ENCODE data around the gene LRP3. TPM values are rescaled to one million over a fixed set of nuclear protein-coding genes. Genes with fewer than 3 reads are reported as not detected.
"Not testable (repeated sequence)": the region's sequence is repeated elsewhere in the genome, so short reads cannot be mapped to it uniquely, and the experiment has no call there.

LRP3 gene
- total RNA-seq, 5 donors from 2014 or later (not counting 1 experiment from before 2014, with no cell fraction given): 0.13 to 0.55 (median 0.19) TPM; not detected in 2

DNA sequence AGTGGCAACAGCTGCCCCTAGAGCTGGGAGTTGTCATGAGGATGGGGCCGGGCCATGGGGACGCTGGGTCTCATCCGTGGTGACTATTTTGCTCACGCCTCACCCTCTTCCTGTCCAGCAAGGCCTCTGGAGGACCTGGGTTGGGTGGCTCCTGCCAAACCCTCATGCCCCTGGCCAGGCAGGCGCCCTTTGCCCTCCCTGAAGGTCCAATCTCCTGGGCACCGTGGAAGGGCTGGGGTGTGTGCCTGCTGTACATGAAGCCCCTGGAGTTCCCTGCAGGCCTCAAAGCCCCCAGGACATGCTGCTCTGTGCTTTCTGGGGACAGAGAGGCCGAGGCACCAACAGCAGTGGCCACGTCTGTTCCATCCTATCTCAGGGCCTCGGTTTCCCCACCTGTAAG is 13.8 kb downstream of the LRP3 start:
- Mint-ChIP-seq H3K9me3 (no peaks in the 10 kb centered on the region), H3K27ac (no peak overlapping the region), H3K4me1 (no peaks in the 10 kb centered on the region), H3K36me3 (no peaks in the 10 kb centered on the region), H3K4me3 (no peak overlapping the region), H3K27me3 (no peaks in the 10 kb centered on the region)
- Histone ChIP-seq H3K27me3 (replicated peaks in 1 of 2; ENCODE audit: control insufficient read depth in 2 of 2, extremely low read depth in 1 of 2, insufficient read depth in 2 of 2, low read length in 1 of 2) (peaks cover 0 to 7% of the 10 kb centered on the region in 2 experiments), H3K4me1 (ENCODE audit: control insufficient read depth in 1 of 2, extremely low read depth in 1 of 2, insufficient read depth in 2 of 2, low read length in 2 of 2) (no peaks in the 10 kb centered on the region), H3K36me3 (ENCODE audit: control insufficient read depth in 2 of 2, extremely low read depth in 1 of 2, insufficient read depth in 1 of 2, low read length in 1 of 2) (no peaks in the 10 kb centered on the region), H3K9me3 (no peaks in the 10 kb centered on the region), H3K27ac (ENCODE audit: low read length) (no peak overlapping the region), H3K4me3 (ENCODE audit: control insufficient read depth in 1 of 2, extremely low read depth in 1 of 2, low read length in 1 of 2) (no peak overlapping the region)
- POLR2A ChIA-PET: no interaction called here
- CTCF ChIA-PET: no interaction called here
- ATAC-seq (replicated peaks in 1 of 4) (no peak), DNase-seq (no peak)
- 67% methylated on average over 4 of the region's 9 CpGs for WGBS (ENCODE audit: insufficient coverage)

DNA sequence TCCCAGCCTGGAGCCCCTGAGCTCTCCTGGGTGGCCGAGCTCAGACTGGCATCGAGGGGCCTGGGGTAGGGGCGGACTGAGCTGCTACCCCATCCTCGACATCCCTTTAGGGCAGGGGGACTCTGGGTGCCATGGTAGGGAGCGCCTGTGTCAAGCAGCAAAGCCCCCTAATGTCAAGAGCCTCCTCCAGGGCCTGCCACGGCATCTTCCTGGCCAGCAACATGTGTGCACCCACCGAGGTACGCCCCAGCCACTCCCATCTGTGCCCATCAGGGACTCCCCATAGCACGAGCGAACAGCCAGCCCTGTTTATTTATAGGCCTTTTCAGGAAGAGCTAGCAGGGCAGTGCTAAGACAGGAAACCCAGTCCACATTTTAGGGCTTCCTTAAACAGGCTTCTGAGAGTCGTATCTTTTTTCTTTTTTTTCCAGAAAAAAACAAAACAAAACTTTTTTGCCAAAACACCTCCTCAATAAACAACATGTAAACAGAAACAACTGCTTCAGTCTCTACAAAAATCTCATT is 14.3 kb downstream of the LRP3 start:
- Mint-ChIP-seq H3K36me3 (no peaks in the 10 kb centered on the region), H3K4me3 (no peak overlapping the region), H3K27me3 (no peaks in the 10 kb centered on the region), H3K27ac (no peak overlapping the region), H3K4me1 (no peaks in the 10 kb centered on the region), H3K9me3 (no peaks in the 10 kb centered on the region)
- ChIA-PET CTCF (no interaction called here), POLR2A (no interaction called here)
- Histone ChIP-seq H3K36me3 (ENCODE audit: control insufficient read depth in 2 of 2, extremely low read depth in 1 of 2, insufficient read depth in 1 of 2, low read length in 1 of 2) (no peaks in the 10 kb centered on the region), H3K4me1 (ENCODE audit: control insufficient read depth in 1 of 2, extremely low read depth in 1 of 2, insufficient read depth in 2 of 2, low read length in 2 of 2) (no peaks in the 10 kb centered on the region), H3K27ac (ENCODE audit: low read length) (no peak overlapping the region), H3K27me3 (replicated peaks in 1 of 2; ENCODE audit: control insufficient read depth in 2 of 2, extremely low read depth in 1 of 2, insufficient read depth in 2 of 2, low read length in 1 of 2) (peaks cover 0 to 7% of the 10 kb centered on the region in 2 experiments), H3K4me3 (ENCODE audit: control insufficient read depth in 1 of 2, extremely low read depth in 1 of 2, low read length in 1 of 2) (no peak overlapping the region), H3K9me3 (no peaks in the 10 kb centered on the region)
- ATAC-seq (replicated peaks in 1 of 4) (no peak), DNase-seq (no peak)
- WGBS (ENCODE audit: insufficient coverage): 46% methylated on average over 6 of the region's 11 CpGs

DNA sequence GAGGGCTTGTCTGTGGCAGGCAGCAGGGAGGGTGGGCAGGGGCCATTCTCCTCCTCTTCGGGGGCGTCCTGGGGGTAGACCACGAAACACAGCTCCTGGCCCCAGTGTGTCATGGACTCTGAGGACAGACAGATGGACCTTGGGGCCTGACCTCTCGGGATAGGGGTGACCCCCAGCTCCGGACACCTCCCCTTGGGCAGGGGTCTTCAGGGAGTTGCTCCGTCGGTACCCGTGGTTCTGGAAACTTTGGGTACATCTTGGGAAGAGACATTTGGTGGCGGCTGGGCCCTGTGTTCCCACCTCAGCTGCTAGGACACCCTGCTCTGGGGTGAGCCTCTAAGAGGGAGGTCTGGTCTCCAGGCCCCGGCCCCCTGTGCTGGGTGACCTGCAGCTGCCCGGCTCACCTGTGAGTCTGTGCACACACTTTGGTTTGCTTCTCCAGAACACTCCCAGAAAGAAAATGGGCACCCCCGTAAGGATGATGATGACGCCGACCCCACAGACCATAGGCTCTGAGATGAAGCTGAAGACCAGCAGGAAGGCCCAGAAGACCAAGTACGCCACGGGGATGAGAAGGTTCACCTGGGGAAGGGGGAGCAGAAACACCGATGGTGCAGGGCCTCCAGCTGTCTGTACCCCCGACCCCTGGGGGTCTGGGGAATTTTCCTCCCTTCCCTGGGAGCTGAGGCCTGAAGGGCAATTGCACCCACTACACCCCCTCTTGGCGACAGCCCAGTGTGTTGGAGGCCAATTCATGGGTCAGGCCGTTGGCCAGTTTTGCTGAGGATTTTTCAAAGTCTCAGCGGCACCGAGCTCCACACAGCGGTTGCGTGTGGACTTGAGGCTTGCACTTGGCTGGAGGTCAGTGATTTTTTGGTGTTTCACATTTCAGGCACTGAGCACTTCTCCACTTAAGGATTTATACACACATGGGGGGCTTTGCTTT is 15.0 kb downstream of the LRP3 start:
- H3K9me3 Mint-ChIP-seq: no peaks in the 10 kb centered on the region
- Histone ChIP-seq H3K27ac (ENCODE audit: low read length) (no peak overlapping the region), H3K27me3 (replicated peaks in 1 of 2; ENCODE audit: control insufficient read depth in 2 of 2, extremely low read depth in 1 of 2, insufficient read depth in 2 of 2, low read length in 1 of 2) (peaks cover 0 to 7% of the 10 kb centered on the region in 2 experiments), H3K4me3 (ENCODE audit: control insufficient read depth in 1 of 2, extremely low read depth in 1 of 2, low read length in 1 of 2) (no peak overlapping the region), H3K9me3 (no peaks in the 10 kb centered on the region), H3K4me1 (ENCODE audit: control insufficient read depth in 1 of 2, extremely low read depth in 1 of 2, insufficient read depth in 2 of 2, low read length in 2 of 2) (no peaks in the 10 kb centered on the region), H3K36me3 (ENCODE audit: control insufficient read depth in 2 of 2, extremely low read depth in 1 of 2, insufficient read depth in 1 of 2, low read length in 1 of 2) (no peaks in the 10 kb centered on the region)
- ChIA-PET POLR2A (no interaction called here), CTCF (no interaction called here)
- H3K27me3 Mint-ChIP-seq: no peaks in the 10 kb centered on the region
- DNase-seq (no peak), ATAC-seq (replicated peaks in 1 of 4) (no peak)
- H3K4me3 Mint-ChIP-seq: no peak overlapping the region
- no peaks in the 10 kb centered on the region for H3K4me1 Mint-ChIP-seq
- H3K36me3 Mint-ChIP-seq: no peaks in the 10 kb centered on the region
- WGBS (ENCODE audit: insufficient coverage): 81% methylated on average over 16 of the region's 24 CpGs
- no peak overlapping the region for H3K27ac Mint-ChIP-seq

DNA sequence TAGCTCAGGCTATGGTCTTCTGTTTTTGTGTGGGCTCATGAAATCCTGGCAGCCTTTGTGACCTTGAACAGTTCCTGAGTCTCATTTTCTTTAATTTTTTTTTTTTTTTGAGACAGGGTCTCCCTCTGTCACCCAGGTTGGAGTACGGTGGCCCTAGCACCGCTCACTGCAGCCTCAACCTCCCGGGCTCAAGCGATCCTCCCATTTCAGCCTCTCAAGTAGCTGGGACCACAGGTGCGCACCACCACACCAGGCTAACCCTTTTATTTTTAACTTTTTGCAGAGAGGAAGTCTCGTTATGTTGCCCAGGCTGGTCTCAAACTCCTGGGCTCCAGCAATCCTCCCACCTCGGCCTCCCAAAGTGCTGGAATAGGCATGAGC is 15.7 kb downstream of the LRP3 start:
- CTCF ChIA-PET; POLR2A ChIA-PET; H3K4me1 Mint-ChIP-seq; H3K27ac Mint-ChIP-seq; H3K36me3 ChIP-seq (ENCODE audit: control insufficient read depth in 2 of 2, extremely low read depth in 1 of 2, insufficient read depth in 1 of 2, low read length in 1 of 2); H3K27me3 Mint-ChIP-seq; H3K27ac ChIP-seq (ENCODE audit: low read length); H3K4me1 ChIP-seq (ENCODE audit: control insufficient read depth in 1 of 2, extremely low read depth in 1 of 2, insufficient read depth in 2 of 2, low read length in 2 of 2); ATAC-seq (replicated peaks in 1 of 4); H3K4me3 Mint-ChIP-seq; H3K9me3 ChIP-seq; H3K27me3 ChIP-seq (replicated peaks in 1 of 2; ENCODE audit: control insufficient read depth in 2 of 2, extremely low read depth in 1 of 2, insufficient read depth in 2 of 2, low read length in 1 of 2); DNase-seq; H3K36me3 Mint-ChIP-seq; H3K9me3 Mint-ChIP-seq; H3K4me3 ChIP-seq (ENCODE audit: control insufficient read depth in 1 of 2, extremely low read depth in 1 of 2, low read length in 1 of 2): not testable (repeated sequence)
- 48% methylated on average over 2 of the region's 7 CpGs for WGBS (ENCODE audit: insufficient coverage)

DNA sequence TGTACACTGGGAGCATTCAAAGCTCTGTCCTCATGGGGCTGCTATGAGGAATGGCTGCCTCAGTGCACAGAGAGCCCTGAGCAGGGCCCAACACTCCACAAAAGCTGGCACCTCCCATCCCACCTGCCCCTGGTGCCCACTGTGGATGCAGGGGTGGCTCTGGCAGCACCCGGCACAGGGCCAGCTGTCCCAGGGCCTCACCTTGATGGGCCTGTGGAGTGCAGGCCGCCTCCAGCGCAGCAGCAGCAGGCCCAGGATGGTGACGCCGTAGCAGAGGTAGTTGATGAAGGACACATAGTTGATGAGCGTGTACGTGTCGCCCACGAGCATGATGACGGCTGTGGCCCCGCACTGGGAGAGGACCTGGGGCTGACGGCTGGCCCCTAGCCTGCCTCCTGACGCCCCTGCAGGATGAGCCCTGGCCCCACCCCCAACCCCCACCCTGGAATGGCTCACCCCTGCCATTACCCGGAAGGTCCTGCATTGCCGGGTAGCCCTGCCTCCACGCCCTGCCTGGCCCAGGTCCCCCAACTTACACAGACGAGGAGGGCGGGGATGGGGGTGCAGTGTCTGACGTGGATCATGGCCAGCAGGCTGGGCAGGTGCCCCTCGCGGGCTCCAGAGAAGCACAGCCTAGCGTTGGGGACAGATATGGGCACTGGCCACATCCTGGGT is 16.3 kb downstream of the LRP3 start:
- Histone ChIP-seq H3K36me3 (ENCODE audit: control insufficient read depth in 2 of 2, extremely low read depth in 1 of 2, insufficient read depth in 1 of 2, low read length in 1 of 2) (no peaks in the 10 kb centered on the region), H3K4me1 (ENCODE audit: control insufficient read depth in 1 of 2, extremely low read depth in 1 of 2, insufficient read depth in 2 of 2, low read length in 2 of 2) (no peaks in the 10 kb centered on the region), H3K9me3 (no peaks in the 10 kb centered on the region), H3K27ac (ENCODE audit: low read length) (no peak overlapping the region), H3K27me3 (replicated peaks in 1 of 2; ENCODE audit: control insufficient read depth in 2 of 2, extremely low read depth in 1 of 2, insufficient read depth in 2 of 2, low read length in 1 of 2) (peaks cover 0 to 7% of the 10 kb centered on the region in 2 experiments), H3K4me3 (ENCODE audit: control insufficient read depth in 1 of 2, extremely low read depth in 1 of 2, low read length in 1 of 2) (no peak overlapping the region)
- DNase-seq (no peak), ATAC-seq (replicated peaks in 1 of 4) (no peak)
- Mint-ChIP-seq H3K4me1 (no peaks in the 10 kb centered on the region), H3K36me3 (no peaks in the 10 kb centered on the region), H3K27ac (no peak overlapping the region), H3K9me3 (no peaks in the 10 kb centered on the region), H3K27me3 (no peaks in the 10 kb centered on the region), H3K4me3 (no peak overlapping the region)
- WGBS (ENCODE audit: insufficient coverage): 88% methylated on average over 20 of the region's 22 CpGs
- POLR2A ChIA-PET: no interaction called here
- CTCF ChIA-PET: no interaction called here

DNA sequence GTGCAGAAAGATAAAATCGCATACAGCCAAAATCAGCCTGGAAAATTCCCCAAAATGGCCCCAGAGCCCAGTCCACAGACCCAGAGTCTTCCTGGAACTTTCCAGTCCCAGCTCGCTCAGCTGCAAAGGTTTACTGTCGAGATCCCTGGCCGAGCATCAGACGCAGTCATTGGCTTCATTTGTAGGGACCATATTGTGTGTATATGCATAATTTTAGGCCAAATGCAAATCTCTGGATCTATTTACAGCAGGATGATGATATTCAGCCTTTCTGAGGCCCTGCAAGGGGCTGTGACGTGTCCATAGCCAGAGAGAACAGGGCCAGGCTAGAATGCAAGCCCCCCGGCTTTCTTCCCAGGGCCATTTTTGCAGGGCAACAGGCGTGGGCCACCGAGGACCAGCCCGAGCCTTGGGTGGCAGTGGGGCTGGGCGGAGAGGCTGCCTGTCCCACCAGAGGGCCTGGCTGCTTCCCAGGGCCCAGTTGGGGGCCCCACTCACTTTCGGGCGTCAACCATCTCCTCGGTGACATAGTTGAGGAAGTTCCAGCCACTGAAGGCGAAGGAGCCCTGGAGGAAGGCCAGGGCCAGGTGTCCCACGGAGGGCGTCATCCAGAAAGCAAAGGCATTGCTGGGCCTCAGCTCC is 17.8 kb downstream of the LRP3 start:
- no peak overlapping the region for H3K27ac Mint-ChIP-seq
- H3K4me3 Mint-ChIP-seq: no peak overlapping the region
- H3K27me3 Mint-ChIP-seq: no peaks in the 10 kb centered on the region
- no peaks in the 10 kb centered on the region for H3K9me3 Mint-ChIP-seq
- DNase-seq (no peak), ATAC-seq (replicated peaks in 1 of 4) (no peak)
- WGBS (ENCODE audit: insufficient coverage): 75% methylated on average over 16 of the region's 17 CpGs
- no peaks in the 10 kb centered on the region for H3K4me1 Mint-ChIP-seq
- H3K36me3 Mint-ChIP-seq: no peaks in the 10 kb centered on the region
- ChIA-PET CTCF (no interaction called here), POLR2A (no interaction called here)
- no peak overlapping the region for H3K4me3 ChIP-seq (ENCODE audit: control insufficient read depth in 1 of 2, extremely low read depth in 1 of 2, low read length in 1 of 2)
- peaks cover 0 to 11% of the 10 kb centered on the region in 2 experiments for H3K27me3 ChIP-seq (replicated peaks in 1 of 2; ENCODE audit: control insufficient read depth in 2 of 2, extremely low read depth in 1 of 2, insufficient read depth in 2 of 2, low read length in 1 of 2)
- H3K4me1 ChIP-seq (ENCODE audit: control insufficient read depth in 1 of 2, extremely low read depth in 1 of 2, insufficient read depth in 2 of 2, low read length in 2 of 2): no peaks in the 10 kb centered on the region
- no peaks in the 10 kb centered on the region for H3K9me3 ChIP-seq
- H3K36me3 ChIP-seq (ENCODE audit: control insufficient read depth in 2 of 2, extremely low read depth in 1 of 2, insufficient read depth in 1 of 2, low read length in 1 of 2): no peaks in the 10 kb centered on the region
- H3K27ac ChIP-seq (ENCODE audit: low read length): no peak overlapping the region

All from T-cell (primary cell).